K562 (cell line): ENCODE data around the gene NR1I3. TPM values are rescaled to one million over a fixed set of nuclear protein-coding genes. Genes with fewer than 3 reads are reported as not detected.

Experiments used
- BRCA1 ChIP-seq, 2 experiments: fragments of 450-650 bp in 1 of 2; sonication (generic) in 1 of 2; formaldehyde crosslinking in 1 of 2; IDR thresholded peaks; 2 replicates each; pipeline versions ENCODE4 v1.5.0 to v1.6.1; 2017 to 2020; ENCODE audit warnings: mild to moderate bottlenecking in 1 of 2, missing genetic modification reagents in 1 of 2
- CHD4 ChIP-seq: fragments of 200-600 bp; sonication (generic); IDR thresholded peaks from 3 replicates; pipeline ENCODE4 v1.6.1; 2012; ENCODE audit warnings: low read depth, mild to moderate bottlenecking, mixed read lengths, low read length, inconsistent platforms; ENCODE audit not compliant: insufficient read depth, insufficient replicate concordance, poor library complexity, severe bottlenecking
- IRF1 ChIP-seq: sonication (generic); formaldehyde crosslinking; IDR thresholded peaks from 2 replicates; pipeline ENCODE4 v1.8.0; 2022; ENCODE audit warnings: missing genetic modification reagents, mild to moderate bottlenecking, borderline replicate concordance
- MTF1 ChIP-seq: fragments of 250-450 bp; sonication (Bioruptor Pico); IDR thresholded peaks from 2 replicates; pipeline ENCODE4 v1.9.0; 2021; ENCODE audit warnings: moderate library complexity, mild to moderate bottlenecking, inconsistent platforms, borderline replicate concordance
- NR2F6 ChIP-seq: fragments of 450-650 bp; formaldehyde crosslinking; IDR thresholded peaks from 2 replicates; pipeline ENCODE4 v1.4.0; 2020; ENCODE audit warnings: mild to moderate bottlenecking
- NRF1 ChIP-seq, 2 experiments: fragments of 450-650 bp; IDR thresholded peaks in 1 of 2; conservative IDR thresholded peaks in 1 of 2; 2 replicates each; pipeline ENCODE4 v1.6.1; 2014; ENCODE audit warnings: mild to moderate bottlenecking in 2 of 2
- SMARCC2 ChIP-seq: fragments of 450-650 bp; IDR thresholded peaks from 2 replicates; pipeline ENCODE4 v1.6.1; 2017; ENCODE audit warnings: antibody characterized with exemption, moderate library complexity, mild to moderate bottlenecking, low read depth
- ZC3H8 ChIP-seq: fragments of 450-650 bp; IDR thresholded peaks from 2 replicates; pipeline ENCODE4 v1.6.1; 2017
- ZNF134 ChIP-seq: fragments of 250-450 bp; sonication (Bioruptor Pico); conservative IDR thresholded peaks from 2 replicates; pipeline ENCODE4 v1.4.0; 2020
- ZNF41 ChIP-seq: fragments of 250-450 bp; sonication (Bioruptor Pico); conservative IDR thresholded peaks from 2 replicates; pipeline ENCODE4 v1.4.0; 2020; ENCODE audit warnings: mild to moderate bottlenecking
- ZNF449 ChIP-seq: fragments of 250-450 bp; sonication (Bioruptor Pico); IDR thresholded peaks from 2 replicates; pipeline ENCODE4 v1.8.0; 2022; ENCODE audit warnings: moderate library complexity, mild to moderate bottlenecking, inconsistent platforms
- ZNF699 ChIP-seq: fragments of 250-450 bp; sonication (Bioruptor Pico); IDR thresholded peaks from 2 replicates; pipeline ENCODE4 v1.8.0; 2021; ENCODE audit warnings: mild to moderate bottlenecking, moderate library complexity; ENCODE audit not compliant: insufficient replicate concordance
- polyA plus RNA-seq, 8 experiments: library from polyadenylated mRNA; depleted of rRNA in 4 of 8; stranded (reverse) in 5 of 8; unstranded in 3 of 8; fragments of >200 nt; fragmentation: Nextera tagmentation in 2 of 8; fragmentation: Illumina TruSeq in 1 of 8; extraction: Ambion mirVana in 2 of 8; extraction: Trizol in 1 of 8; gene quantifications; 2 replicates each; pipeline versions ENCODE4 v1.2.1 to v1.2.3, GENCODE V29; 2011 to 2014; ENCODE audit warnings: inconsistent platforms in 1 of 8, missing spikeins in 1 of 8
- total RNA-seq, 7 experiments: library from RNA; depleted of rRNA in 6 of 7; stranded (reverse); fragments of >200 nt in 6 of 7; fragmentation: Illumina TruSeq in 2 of 7; extraction: Trizol in 2 of 7; gene quantifications; 2 replicates each; pipeline versions ENCODE4 v1.2.1 to v1.2.3, GENCODE V29; 2011 to 2021; ENCODE audit warnings: low replicate concordance in 1 of 7
- TF ChIP-seq, protein P1 (sequence below), 2 experiments: IDR thresholded peaks in 1 of 2; conservative IDR thresholded peaks in 1 of 2; 2 replicates each; pipeline ENCODE4 v1.6.1; 2016; ENCODE audit warnings: low read depth in 2 of 2, mild to moderate bottlenecking in 1 of 2, missing compliant biosample characterization in 1 of 2, missing genetic modification characterization in 1 of 2, moderate library complexity in 1 of 2
- TF ChIP-seq, protein P2 (sequence below): IDR thresholded peaks from 2 replicates; pipeline ENCODE4 v1.6.1; 2011; ENCODE audit not compliant: insufficient read length; ENCODE audit errors: extremely low read depth

NR1I3 gene
- total and polyA plus RNA-seq, 9 of the 15 experiments (the other 6 are each of a cell fraction or from before 2014, with no cell fraction given): 0.11 TPM; not detected in 8

DNA sequence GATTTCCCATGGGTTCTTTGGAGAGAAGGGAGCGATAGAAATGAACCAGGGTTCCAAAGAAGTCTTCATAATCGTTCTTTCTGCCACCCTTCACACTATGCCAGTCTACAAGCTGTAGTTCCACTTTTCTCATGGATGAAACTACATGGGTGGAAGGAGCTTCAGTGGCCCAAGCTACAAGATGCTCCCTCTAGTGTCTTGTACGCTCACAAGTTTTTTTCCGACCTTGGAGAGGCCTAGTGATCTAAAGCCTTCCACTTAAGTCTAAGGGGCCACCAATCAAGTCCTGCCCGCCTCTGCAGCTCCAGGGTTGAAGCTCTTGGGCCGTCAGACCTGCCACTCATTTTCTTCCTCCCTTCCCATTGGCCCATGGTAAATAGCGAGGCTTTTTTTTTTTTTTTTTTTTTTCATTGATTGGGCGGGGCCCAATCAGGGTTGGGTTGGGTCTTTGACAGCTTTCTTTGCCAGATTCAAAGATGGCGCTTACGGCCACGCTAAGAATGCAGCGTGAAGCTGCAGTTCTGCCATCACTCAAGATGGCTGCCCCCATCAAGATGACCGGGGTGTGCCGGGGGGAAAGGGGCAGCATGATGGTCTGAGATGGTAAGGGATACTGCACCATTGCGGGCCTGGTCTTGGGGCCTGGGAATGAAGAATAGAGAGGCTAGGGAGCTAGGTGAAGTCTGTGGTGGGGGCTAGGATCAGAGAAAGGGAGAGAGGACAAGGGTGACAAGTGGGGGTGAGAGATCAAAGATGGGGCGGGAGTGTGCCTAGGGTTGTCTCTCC, 12.3 kb downstream of the NR1I3 start, which contains the start of gene TOMM40L (continued):
- TF ChIP-seq, protein P1, sequence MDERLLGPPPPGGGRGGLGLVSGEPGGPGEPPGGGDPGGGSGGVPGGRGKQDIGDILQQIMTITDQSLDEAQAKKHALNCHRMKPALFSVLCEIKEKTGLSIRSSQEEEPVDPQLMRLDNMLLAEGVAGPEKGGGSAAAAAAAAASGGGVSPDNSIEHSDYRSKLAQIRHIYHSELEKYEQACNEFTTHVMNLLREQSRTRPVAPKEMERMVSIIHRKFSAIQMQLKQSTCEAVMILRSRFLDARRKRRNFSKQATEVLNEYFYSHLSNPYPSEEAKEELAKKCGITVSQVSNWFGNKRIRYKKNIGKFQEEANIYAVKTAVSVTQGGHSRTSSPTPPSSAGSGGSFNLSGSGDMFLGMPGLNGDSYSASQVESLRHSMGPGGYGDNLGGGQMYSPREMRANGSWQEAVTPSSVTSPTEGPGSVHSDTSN (CRISPR knock-in tag; IDR thresholded peaks at IDR 0.05; ENCODE audit: low read depth): peak; percentile 85
- TF ChIP-seq, protein P1 (tag; conservative IDR thresholded peaks at IDR 0.05; ENCODE audit: low read depth): peak; percentile 99
- TF ChIP-seq IRF1 (no peak), CHD4 (no peak), ZNF41 (CRISPR knock-in tag) (no peak), NRF1 (conservative IDR thresholded peaks at IDR 0.05 in 1 of 2, IDR thresholded peaks at IDR 0.05 in 1 of 2) (peak; percentile 47 to 53), ZC3H8 (no peak), ZNF699 (CRISPR knock-in tag) (no peak), MTF1 (CRISPR knock-in tag) (no peak), ZNF134 (no peak), NR2F6 (no peak), ZNF449 (CRISPR knock-in tag) (no peak), SMARCC2 (no peak), BRCA1 (IDR thresholded peaks at IDR 0.05) (no peak), BRCA1 (CRISPR knock-in tag; IDR thresholded peaks at IDR 0.05) (no peak)
- TF ChIP-seq, protein P2, sequence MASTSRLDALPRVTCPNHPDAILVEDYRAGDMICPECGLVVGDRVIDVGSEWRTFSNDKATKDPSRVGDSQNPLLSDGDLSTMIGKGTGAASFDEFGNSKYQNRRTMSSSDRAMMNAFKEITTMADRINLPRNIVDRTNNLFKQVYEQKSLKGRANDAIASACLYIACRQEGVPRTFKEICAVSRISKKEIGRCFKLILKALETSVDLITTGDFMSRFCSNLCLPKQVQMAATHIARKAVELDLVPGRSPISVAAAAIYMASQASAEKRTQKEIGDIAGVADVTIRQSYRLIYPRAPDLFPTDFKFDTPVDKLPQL: no peak
